K562 (cell line): ENCODE results near the gene ZCWPW1. TPM values are rescaled to one million over a fixed set of nuclear protein-coding genes. Genes with fewer than 3 reads are reported as not detected.

Source experiments
- BCOR ChIP-seq: fragments of 450-650 bp; IDR thresholded peaks from 2 replicates; pipeline ENCODE4 v1.6.1; 2016
- HIVEP1 ChIP-seq: fragments of 250-450 bp; sonication (Bioruptor Pico); IDR thresholded peaks from 2 replicates; pipeline ENCODE4 v1.4.0; 2020; ENCODE audit warnings: mild to moderate bottlenecking
- HNRNPH1 ChIP-seq: fragments of 200-400 bp; formaldehyde crosslinking; optimal IDR thresholded peaks from 2 replicates; pipeline ENCODE3; 2017; ENCODE audit warnings: low read depth, mild to moderate bottlenecking, low read length, moderate library complexity
- NR2C2 ChIP-seq, 2 experiments: fragments of 200-800 bp in 1 of 2; sonication (Bioruptor generic) in 1 of 2; sonication (generic) in 1 of 2; formaldehyde crosslinking in 1 of 2; IDR thresholded peaks; 2 replicates each; pipeline versions ENCODE4 v1.6.1 to v1.8.0; 2016 to 2022; ENCODE audit warnings: mild to moderate bottlenecking in 1 of 2, missing compliant biosample characterization in 1 of 2, missing genetic modification characterization in 1 of 2, missing genetic modification reagents in 1 of 2
- POLR2G ChIP-seq: fragments of 200-400 bp; formaldehyde crosslinking; IDR thresholded peaks from 2 replicates; pipeline ENCODE4 v1.6.1; 2017; ENCODE audit warnings: low read depth, mild to moderate bottlenecking, antibody characterized with exemption, low read length, moderate library complexity
- ZFP91 ChIP-seq: sonication (generic); formaldehyde crosslinking; IDR thresholded peaks from 2 replicates; pipeline ENCODE4 v1.8.0; 2022; ENCODE audit warnings: mild to moderate bottlenecking, missing genetic modification reagents
- ZKSCAN1 ChIP-seq: fragments of 150-350 bp; IDR thresholded peaks from 2 replicates; pipeline ENCODE4 v1.6.1; 2016; ENCODE audit warnings: low read depth, low read length
- ZNF143 ChIP-seq: sonication (generic); formaldehyde crosslinking; IDR thresholded peaks from 2 replicates; pipeline ENCODE4 v1.9.0; 2022; ENCODE audit warnings: mild to moderate bottlenecking, missing genetic modification reagents
- ZNF318 ChIP-seq, 2 experiments: fragments of 450-650 bp; IDR thresholded peaks; 2 replicates each; pipeline ENCODE4 v1.6.1; 2016; ENCODE audit warnings: mild to moderate bottlenecking in 2 of 2, borderline replicate concordance in 1 of 2, low read depth in 1 of 2, moderate library complexity in 1 of 2
- ZNF347 ChIP-seq: fragments of 450-650 bp; formaldehyde crosslinking; IDR thresholded peaks from 2 replicates; pipeline ENCODE4 v1.4.0; 2020; ENCODE audit warnings: low read depth, mild to moderate bottlenecking, moderate library complexity
- ZNF431 ChIP-seq: sonication (generic); formaldehyde crosslinking; IDR thresholded peaks from 2 replicates; pipeline ENCODE4 v1.8.0; 2022; ENCODE audit warnings: mild to moderate bottlenecking, missing genetic modification reagents
- polyA plus RNA-seq, 8 experiments: library from polyadenylated mRNA; depleted of rRNA in 4 of 8; stranded (reverse) in 5 of 8; unstranded in 3 of 8; fragments of >200 nt; fragmentation: Nextera tagmentation in 2 of 8; fragmentation: Illumina TruSeq in 1 of 8; extraction: Ambion mirVana in 2 of 8; extraction: Trizol in 1 of 8; gene quantifications; 2 replicates each; pipeline versions ENCODE4 v1.2.1 to v1.2.3, GENCODE V29; 2011 to 2014; ENCODE audit warnings: inconsistent platforms in 1 of 8, missing spikeins in 1 of 8
- total RNA-seq, 7 experiments: library from RNA; depleted of rRNA in 6 of 7; stranded (reverse); fragments of >200 nt in 6 of 7; fragmentation: Illumina TruSeq in 2 of 7; extraction: Trizol in 2 of 7; gene quantifications; 2 replicates each; pipeline versions ENCODE4 v1.2.1 to v1.2.3, GENCODE V29; 2011 to 2021; ENCODE audit warnings: low replicate concordance in 1 of 7
- TF ChIP-seq, protein P1 (sequence below): fragments of 200-800 bp; sonication (Bioruptor generic); IDR thresholded peaks from 2 replicates; pipeline ENCODE4 v1.6.1; 2017; ENCODE audit warnings: missing genetic modification characterization, missing compliant biosample characterization
- TF ChIP-seq, protein P2 (sequence below): sonication (generic); formaldehyde crosslinking; IDR thresholded peaks from 2 replicates; pipeline ENCODE4 v1.8.0; 2022; ENCODE audit warnings: mild to moderate bottlenecking, missing genetic modification reagents

Gene ZCWPW1
- total and polyA plus RNA-seq, 9 of the 15 experiments (the other 6 are each of a cell fraction or from before 2014, with no cell fraction given), result 0.18 to 1.7 (median 1.2) TPM

DNA sequence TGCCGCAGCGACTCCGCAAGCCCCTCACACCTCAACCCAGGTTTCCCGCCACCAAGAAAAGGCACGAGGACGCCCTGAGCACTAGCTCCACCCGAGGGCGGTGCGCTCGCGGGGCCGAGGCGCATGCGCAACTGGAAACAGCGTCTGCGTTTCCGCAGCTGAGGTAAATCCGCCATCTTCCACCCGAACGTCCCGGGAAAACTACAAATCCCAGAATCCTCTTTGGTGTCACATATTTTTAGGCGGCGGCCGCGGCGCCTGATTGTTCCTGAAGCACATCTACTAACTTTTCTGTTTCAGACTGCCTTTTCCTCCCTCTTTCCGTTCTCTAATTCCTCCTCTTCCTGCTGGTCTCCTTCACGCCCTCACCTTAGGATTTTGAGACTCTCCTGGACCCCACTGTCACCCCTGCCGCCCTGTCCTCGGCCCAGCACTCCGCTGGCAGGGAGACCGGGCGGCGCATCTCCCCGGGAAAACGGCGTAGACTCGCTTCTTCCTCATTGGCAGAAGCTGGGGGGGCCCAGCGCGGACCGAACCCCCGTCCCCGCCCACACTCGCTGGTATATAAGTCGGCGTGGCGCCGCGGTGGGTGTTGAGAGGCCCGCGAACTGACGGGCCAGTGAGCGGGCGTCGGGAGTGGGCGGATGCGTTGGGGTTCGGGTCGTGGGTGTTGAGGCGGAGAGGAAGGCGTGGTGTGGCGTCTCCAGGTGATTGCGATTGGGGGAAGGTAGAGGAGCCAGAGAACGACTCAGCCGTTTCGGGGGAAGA, at the start of gene ZCWPW1 (continued):
- TF ChIP-seq ZNF318 (IDR thresholded peaks at IDR 0.05; ENCODE audit: borderline replicate concordance in 1 of 2, low read depth in 1 of 2) (peak in 1 of 2 experiments; percentile 20; a peak in 1 of 4 replicates), ZFP91 (peak; percentile 85), ZNF143 (CRISPR knock-in tag) (peak; percentile 92), HNRNPH1 (peak; percentile 54), ZKSCAN1 (peak; percentile 71), ZNF431 (CRISPR knock-in tag) (peak; percentile 93), NR2C2 (CRISPR knock-in tag; IDR thresholded peaks at IDR 0.05) (peak; percentile 91), NR2C2 (tag; IDR thresholded peaks at IDR 0.05) (peak; percentile 87), POLR2G (peak; percentile 96), HIVEP1 (no peak; the same call in 1 of the 2 replicates), BCOR (peak; percentile 85), ZNF347 (CRISPR knock-in tag) (no peak)
- TF ChIP-seq, protein P1, sequence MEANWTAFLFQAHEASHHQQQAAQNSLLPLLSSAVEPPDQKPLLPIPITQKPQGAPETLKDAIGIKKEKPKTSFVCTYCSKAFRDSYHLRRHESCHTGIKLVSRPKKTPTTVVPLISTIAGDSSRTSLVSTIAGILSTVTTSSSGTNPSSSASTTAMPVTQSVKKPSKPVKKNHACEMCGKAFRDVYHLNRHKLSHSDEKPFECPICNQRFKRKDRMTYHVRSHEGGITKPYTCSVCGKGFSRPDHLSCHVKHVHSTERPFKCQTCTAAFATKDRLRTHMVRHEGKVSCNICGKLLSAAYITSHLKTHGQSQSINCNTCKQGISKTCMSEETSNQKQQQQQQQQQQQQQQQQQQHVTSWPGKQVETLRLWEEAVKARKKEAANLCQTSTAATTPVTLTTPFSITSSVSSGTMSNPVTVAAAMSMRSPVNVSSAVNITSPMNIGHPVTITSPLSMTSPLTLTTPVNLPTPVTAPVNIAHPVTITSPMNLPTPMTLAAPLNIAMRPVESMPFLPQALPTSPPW, result no peak
- TF ChIP-seq, protein P2, sequence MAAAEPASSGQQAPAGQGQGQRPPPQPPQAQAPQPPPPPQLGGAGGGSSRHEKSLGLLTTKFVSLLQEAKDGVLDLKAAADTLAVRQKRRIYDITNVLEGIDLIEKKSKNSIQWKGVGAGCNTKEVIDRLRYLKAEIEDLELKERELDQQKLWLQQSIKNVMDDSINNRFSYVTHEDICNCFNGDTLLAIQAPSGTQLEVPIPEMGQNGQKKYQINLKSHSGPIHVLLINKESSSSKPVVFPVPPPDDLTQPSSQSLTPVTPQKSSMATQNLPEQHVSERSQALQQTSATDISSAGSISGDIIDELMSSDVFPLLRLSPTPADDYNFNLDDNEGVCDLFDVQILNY (CRISPR knock-in tag), result peak; percentile 99; the same call in 1 of the 2 replicates
